PFSK-1 (cell line): ENCODE results near the gene C1QTNF1.

Experiments
- FOXP2 ChIP-seq: optimal IDR thresholded peaks from 2 replicates; pipeline ENCODE3; 2011; ENCODE audit warnings: borderline replicate concordance, control low read depth, inconsistent platforms; ENCODE audit not compliant: insufficient read depth; ENCODE audit errors: extremely low read length, extremely low read depth
- POLR2AphosphoS5 ChIP-seq: IDR thresholded peaks from 2 replicates; pipeline ENCODE4 v1.6.1; 2012; ENCODE audit warnings: low read depth, mild to moderate bottlenecking, control low read depth, low read length, moderate library complexity
- SIN3A ChIP-seq: IDR thresholded peaks from 2 replicates; pipeline ENCODE4 v1.6.1; 2012; ENCODE audit warnings: mild to moderate bottlenecking, low read length, moderate library complexity, borderline replicate concordance; ENCODE audit not compliant: insufficient read depth
- TAF1 ChIP-seq: IDR thresholded peaks from 2 replicates; pipeline ENCODE4 v1.6.1; 2012; ENCODE audit warnings: low read length, control low read depth, borderline replicate concordance; ENCODE audit not compliant: insufficient read depth
- TF ChIP-seq, protein P1 (sequence below), 2 experiments: IDR thresholded peaks; 2 replicates each; pipeline versions ENCODE4 v1.6.1 to v1.8.0; 2011 to 2012; ENCODE audit warnings: low read depth in 2 of 2, low read length in 2 of 2, control low read depth in 1 of 2, inconsistent platforms in 1 of 2, mild to moderate bottlenecking in 1 of 2, moderate library complexity in 1 of 2; ENCODE audit not compliant: insufficient read depth in 1 of 2

The C1QTNF1 gene

DNA sequence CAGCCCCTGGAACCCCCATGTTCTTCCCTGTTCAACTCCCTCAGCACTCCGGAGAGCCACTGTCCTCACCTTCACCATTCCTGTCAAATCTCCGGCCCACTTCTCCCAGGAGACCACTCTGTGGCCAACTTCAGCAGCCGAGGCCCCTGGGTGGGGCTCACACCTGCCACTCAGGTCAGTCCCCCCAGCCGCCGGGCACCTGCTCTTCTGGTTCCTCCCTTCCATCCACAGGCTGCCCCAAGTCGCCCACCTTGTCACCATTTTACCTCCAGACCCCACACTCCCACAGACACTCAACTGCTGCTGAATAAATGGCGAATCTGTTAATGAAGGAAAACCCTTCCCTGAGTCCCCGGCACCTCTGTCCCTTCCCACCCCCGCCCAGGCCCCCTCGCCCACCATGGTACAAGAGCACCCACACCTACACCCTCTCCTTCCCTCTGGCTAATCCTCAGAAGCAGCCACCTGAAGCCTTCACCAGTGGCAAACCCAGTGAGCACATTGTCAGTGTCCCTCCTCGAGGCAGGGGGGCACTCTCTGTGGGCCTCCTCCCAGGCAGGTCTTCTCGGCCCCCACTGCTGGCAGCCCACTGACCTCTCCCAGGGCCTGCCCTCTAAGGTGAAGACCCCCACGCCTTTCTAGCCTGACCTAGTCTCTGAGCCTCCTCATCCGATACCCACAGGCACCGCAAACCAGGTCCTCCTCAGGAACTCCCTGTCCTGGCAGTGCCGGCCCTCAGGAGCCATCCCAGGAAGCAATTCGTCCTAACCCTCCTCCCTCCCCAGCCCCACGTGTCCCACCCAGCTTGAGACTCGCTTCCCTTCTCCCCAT, 22.6 kb upstream of the C1QTNF1 start:
- TF ChIP-seq, protein P1, sequence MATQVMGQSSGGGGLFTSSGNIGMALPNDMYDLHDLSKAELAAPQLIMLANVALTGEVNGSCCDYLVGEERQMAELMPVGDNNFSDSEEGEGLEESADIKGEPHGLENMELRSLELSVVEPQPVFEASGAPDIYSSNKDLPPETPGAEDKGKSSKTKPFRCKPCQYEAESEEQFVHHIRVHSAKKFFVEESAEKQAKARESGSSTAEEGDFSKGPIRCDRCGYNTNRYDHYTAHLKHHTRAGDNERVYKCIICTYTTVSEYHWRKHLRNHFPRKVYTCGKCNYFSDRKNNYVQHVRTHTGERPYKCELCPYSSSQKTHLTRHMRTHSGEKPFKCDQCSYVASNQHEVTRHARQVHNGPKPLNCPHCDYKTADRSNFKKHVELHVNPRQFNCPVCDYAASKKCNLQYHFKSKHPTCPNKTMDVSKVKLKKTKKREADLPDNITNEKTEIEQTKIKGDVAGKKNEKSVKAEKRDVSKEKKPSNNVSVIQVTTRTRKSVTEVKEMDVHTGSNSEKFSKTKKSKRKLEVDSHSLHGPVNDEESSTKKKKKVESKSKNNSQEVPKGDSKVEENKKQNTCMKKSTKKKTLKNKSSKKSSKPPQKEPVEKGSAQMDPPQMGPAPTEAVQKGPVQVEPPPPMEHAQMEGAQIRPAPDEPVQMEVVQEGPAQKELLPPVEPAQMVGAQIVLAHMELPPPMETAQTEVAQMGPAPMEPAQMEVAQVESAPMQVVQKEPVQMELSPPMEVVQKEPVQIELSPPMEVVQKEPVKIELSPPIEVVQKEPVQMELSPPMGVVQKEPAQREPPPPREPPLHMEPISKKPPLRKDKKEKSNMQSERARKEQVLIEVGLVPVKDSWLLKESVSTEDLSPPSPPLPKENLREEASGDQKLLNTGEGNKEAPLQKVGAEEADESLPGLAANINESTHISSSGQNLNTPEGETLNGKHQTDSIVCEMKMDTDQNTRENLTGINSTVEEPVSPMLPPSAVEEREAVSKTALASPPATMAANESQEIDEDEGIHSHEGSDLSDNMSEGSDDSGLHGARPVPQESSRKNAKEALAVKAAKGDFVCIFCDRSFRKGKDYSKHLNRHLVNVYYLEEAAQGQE (IDR thresholded peaks at IDR 0.05; ENCODE audit: insufficient read depth in 1 of 2, low read depth in 2 of 2, low read length in 2 of 2), result no peak
- TF ChIP-seq TAF1 (no peak), SIN3A (no peak), POLR2AphosphoS5 (no peak), FOXP2 (no peak)

DNA sequence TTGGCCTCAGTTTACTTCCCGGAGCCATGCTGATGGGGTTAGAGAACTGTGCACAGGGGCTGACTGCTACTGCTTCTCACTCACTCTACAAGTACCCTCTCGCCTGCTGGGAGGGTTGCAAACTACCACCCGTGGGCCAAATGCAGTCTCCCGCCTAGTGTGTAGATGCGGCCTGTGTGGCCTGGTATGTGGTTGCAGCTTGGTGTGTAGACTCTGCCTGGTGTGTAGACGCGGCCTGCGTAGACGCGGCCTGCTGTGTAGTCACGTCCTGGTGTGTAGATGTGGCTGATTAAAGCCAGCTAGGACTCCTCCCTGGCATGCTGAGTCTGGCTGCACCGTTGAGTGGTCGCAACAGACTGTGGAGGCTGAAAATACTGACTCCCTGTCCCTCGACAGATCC, 21.7 kb upstream of the C1QTNF1 start:
- TF ChIP-seq POLR2AphosphoS5 (no peak), SIN3A (no peak), FOXP2 (no peak), TAF1 (no peak)
- TF ChIP-seq, protein P1 (IDR thresholded peaks at IDR 0.05; ENCODE audit: insufficient read depth in 1 of 2, low read depth in 2 of 2, low read length in 2 of 2), result no peak

DNA sequence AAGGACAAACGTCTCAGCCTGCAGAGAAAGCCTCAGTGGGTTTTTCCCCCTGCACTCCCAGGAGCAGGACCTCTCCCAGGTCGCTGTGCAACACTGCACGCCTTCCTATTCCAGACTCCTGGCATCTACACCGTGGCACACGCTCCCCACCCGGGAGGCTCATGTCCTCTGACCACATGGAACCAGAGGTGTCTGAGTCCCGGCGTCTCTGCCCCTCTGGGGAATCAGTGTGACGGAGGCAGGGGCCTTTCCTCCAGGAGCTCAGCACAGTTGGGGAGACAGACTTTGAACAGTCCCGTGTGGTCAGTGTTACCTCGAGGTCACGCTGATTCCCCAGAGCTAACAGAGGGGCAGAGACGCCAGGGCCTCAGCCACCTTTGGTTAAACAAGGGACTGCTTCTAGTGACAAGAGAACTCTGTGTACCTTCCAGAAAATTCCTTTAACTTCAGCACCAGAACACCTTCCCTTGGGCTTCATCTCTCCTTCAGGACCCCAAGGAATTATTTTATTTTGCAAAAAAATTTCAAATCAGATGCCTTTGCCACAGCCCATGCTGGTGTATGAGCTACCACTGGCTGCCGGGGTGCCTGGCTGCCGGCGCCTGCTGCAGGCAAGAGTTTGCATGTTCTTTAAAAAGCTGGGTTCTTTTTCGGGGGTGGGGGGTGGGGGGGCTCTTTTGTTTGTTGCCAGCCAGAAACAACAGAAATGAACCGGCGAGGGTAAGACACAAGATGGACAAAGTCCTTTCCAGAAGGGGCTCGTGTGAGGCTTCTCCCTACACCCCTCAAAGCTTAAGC, 21.0 kb upstream of the C1QTNF1 start:
- no peak for TF ChIP-seq FOXP2
- TF ChIP-seq, protein P1 (IDR thresholded peaks at IDR 0.05; ENCODE audit: insufficient read depth in 1 of 2, low read depth in 2 of 2, low read length in 2 of 2), result no peak

DNA sequence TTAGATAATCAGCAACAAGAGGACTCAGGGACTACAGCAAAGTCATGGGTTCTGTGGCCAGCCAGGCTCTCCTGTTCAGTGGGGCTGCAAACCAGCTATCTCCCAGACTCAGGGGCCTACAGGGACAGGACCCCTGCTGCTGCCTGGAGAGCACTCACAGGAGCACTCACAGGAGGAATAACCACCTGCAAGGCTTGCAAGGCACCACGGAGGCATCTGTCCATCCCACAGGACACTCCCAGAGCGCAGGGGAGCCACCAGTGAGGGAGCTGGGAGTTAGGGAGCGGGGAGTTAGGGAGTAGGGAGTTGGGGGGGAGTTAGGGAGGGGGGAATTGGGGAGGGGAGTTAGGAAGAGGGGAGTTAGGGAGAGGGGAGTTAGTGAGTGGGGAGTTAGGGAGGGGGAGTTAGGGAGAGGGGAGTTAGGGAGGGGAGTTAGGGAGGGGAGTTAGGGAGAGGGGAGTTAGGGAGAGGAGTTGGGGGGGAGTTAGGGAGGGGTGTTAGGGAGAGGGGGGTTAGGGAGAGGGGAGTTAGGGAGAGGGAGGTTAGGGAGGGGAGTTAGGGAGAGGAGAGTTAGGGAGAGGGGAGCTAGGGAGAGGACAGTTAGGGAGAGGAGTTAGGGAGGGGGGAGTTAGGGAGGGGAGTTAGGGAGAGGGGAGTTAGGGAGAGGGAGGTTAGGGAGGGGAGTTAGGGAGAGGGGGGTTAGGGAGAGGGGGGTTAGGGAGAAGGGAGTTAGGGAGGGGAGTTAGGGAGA, 20.1 kb upstream of the C1QTNF1 start:
- TF ChIP-seq FOXP2 (no peak), TAF1 (no peak), POLR2AphosphoS5 (no peak), SIN3A (no peak)
- TF ChIP-seq, protein P1 (IDR thresholded peaks at IDR 0.05; ENCODE audit: insufficient read depth in 1 of 2, low read depth in 2 of 2, low read length in 2 of 2), result no peak
